ENCODE measurements around the gene AGFG2. TPM values are rescaled to one million over a fixed set of nuclear protein-coding genes. Genes with fewer than 3 reads are reported as not detected.

The AGFG2 gene
- total and polyA plus RNA-seq, 2 donors (not counting 1 experiment from before 2014, with no cell fraction given): 2.4 to 3.1 TPM

DNA sequence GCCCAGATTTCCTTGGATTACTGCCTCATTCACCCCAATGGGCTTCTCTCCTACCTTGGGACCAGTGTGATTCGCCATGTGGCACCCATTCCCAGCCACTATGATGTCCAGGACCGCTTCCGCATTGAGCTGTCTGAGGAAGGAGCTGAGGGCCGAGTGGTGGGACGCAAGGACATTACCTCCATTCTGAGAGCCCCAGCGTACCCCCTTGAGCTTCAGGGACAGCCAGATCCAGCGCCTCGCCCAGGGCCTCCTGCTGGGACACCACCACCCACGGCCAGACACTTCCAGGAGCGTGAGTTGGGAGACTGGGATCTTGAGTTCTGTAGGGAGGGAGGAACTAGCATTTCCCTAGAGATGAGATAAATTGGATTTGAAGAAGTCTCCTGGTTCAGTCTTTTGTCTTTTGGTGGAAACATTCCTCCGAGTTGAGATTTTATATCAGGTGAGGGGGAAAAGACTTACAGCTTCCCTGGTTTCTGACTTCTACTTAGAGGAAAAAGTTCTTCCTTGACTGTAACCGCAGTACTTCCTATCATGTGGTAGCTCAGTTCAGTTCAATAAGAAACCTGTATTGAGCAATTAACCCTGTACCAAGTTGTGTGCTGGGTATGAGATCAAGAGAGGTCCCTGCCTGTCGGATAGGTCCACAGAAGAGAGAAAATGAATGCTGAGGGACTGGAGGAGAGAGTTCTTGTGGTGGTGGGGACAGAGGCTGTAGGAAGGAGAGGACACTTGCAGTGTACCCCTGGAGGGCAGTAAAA is 74.6 kb downstream of the AGFG2 start:
- DNase-seq (ENCODE audit: low read depth in 2 of 2): no peak
- no peaks in the 10 kb centered on the region for H3K27me3 ChIP-seq (ENCODE audit: control insufficient read depth, insufficient read depth, low read length)
- no peaks in the 10 kb centered on the region for H3K36me3 ChIP-seq (ENCODE audit: control insufficient read depth, insufficient read depth, low read length)
- H3K4me3 ChIP-seq (replicated peaks in 1 of 4; ENCODE audit: control extremely low read depth in 1 of 4, insufficient read depth in 1 of 4, low read depth in 3 of 4, low read length in 4 of 4): peak overlapping the region in 2 of 4 experiments; percentile 88 to 89
- TF ChIP-seq, protein P1, sequence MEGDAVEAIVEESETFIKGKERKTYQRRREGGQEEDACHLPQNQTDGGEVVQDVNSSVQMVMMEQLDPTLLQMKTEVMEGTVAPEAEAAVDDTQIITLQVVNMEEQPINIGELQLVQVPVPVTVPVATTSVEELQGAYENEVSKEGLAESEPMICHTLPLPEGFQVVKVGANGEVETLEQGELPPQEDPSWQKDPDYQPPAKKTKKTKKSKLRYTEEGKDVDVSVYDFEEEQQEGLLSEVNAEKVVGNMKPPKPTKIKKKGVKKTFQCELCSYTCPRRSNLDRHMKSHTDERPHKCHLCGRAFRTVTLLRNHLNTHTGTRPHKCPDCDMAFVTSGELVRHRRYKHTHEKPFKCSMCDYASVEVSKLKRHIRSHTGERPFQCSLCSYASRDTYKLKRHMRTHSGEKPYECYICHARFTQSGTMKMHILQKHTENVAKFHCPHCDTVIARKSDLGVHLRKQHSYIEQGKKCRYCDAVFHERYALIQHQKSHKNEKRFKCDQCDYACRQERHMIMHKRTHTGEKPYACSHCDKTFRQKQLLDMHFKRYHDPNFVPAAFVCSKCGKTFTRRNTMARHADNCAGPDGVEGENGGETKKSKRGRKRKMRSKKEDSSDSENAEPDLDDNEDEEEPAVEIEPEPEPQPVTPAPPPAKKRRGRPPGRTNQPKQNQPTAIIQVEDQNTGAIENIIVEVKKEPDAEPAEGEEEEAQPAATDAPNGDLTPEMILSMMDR (conservative IDR thresholded peaks at IDR 0.05 in 1 of 2, IDR thresholded peaks at IDR 0.05 in 1 of 2; ENCODE audit: low read depth in 1 of 2, low read length in 2 of 2): no peak
- TF ChIP-seq EZH2 (IDR thresholded peaks at IDR 0.05; ENCODE audit: low read length, missing control alignments): no peak
- H2AFZ ChIP-seq (ENCODE audit: low read length): no peak overlapping the region
- H3K4me1 ChIP-seq (ENCODE audit: control insufficient read depth, extremely low read depth, insufficient read depth, low read length): no peaks in the 10 kb centered on the region
- H3K27ac ChIP-seq (ENCODE audit: insufficient read depth, low read length): no peak overlapping the region
- H3K9me3 ChIP-seq (ENCODE audit: control insufficient read depth, insufficient read depth, low read depth, low read length): no peaks in the 10 kb centered on the region
- H3K9ac ChIP-seq (ENCODE audit: insufficient read depth, low read length): no peak overlapping the region
- H3K4me2 ChIP-seq (ENCODE audit: extremely low read depth, insufficient read depth, low read length): peak overlapping the region; percentile 73
- H4K20me1 ChIP-seq (ENCODE audit: control insufficient read depth, extremely low read depth, insufficient read depth, low read length): no peaks in the 10 kb centered on the region
- H3K79me2 ChIP-seq (ENCODE audit: control insufficient read depth, insufficient read depth, low read length): no peaks in the 10 kb centered on the region

DNA sequence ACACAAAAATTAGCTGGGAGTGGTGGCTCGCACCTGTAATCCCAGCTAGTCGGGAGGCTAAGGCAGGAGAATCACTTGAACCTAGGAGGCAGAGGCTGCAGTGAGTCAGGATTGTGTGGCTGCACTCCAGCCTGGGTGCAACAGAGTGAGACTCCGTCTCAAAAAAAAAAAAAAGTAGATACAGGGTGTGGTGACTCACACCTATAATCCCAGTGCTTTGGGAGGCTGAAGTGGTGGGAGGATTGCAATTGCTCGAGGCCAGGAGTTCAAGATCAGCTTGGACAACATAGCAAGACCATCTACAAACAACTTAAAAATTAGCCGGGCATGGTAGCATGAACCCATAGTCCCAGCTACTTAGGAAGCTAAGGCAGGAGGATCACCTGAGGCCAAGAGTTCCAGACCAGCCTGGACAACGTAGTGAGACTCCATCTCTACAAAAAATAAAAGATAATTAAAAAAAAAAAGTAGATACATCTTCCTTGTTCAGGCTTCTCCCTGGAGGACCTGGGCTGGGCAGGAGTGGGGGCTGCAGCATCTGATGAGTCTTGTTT is 75.4 kb downstream of the AGFG2 start:
- no peak for DNase-seq (ENCODE audit: low read depth in 2 of 2)
- no peak overlapping the region for H2AFZ ChIP-seq (ENCODE audit: low read length)
- no peaks in the 10 kb centered on the region for H3K4me1 ChIP-seq (ENCODE audit: control insufficient read depth, extremely low read depth, insufficient read depth, low read length)
- no peak overlapping the region for H3K9ac ChIP-seq (ENCODE audit: insufficient read depth, low read length)
- no peaks in the 10 kb centered on the region for H4K20me1 ChIP-seq (ENCODE audit: control insufficient read depth, extremely low read depth, insufficient read depth, low read length)
- no peaks in the 10 kb centered on the region for H3K36me3 ChIP-seq (ENCODE audit: control insufficient read depth, insufficient read depth, low read length)
- H3K4me2 ChIP-seq (ENCODE audit: extremely low read depth, insufficient read depth, low read length): no peak overlapping the region
- no peaks in the 10 kb centered on the region for H3K27me3 ChIP-seq (ENCODE audit: control insufficient read depth, insufficient read depth, low read length)
- no peak overlapping the region for H3K27ac ChIP-seq (ENCODE audit: insufficient read depth, low read length)
- no peak overlapping the region for H3K4me3 ChIP-seq (replicated peaks in 1 of 4; ENCODE audit: control extremely low read depth in 1 of 4, insufficient read depth in 1 of 4, low read depth in 3 of 4, low read length in 4 of 4)
- no peaks in the 10 kb centered on the region for H3K79me2 ChIP-seq (ENCODE audit: control insufficient read depth, insufficient read depth, low read length)
- TF ChIP-seq, protein P1 (conservative IDR thresholded peaks at IDR 0.05 in 1 of 2, IDR thresholded peaks at IDR 0.05 in 1 of 2; ENCODE audit: low read depth in 1 of 2, low read length in 2 of 2): no peak
- TF ChIP-seq EZH2 (IDR thresholded peaks at IDR 0.05; ENCODE audit: low read length, missing control alignments): no peak
- H3K9me3 ChIP-seq (ENCODE audit: control insufficient read depth, insufficient read depth, low read depth, low read length): no peaks in the 10 kb centered on the region

Other genes starting within 250 kb of the AGFG2 start
- not detected in 2 replicates for gene SPDYE3, start 231.5 kb upstream of the AGFG2 start, total RNA-seq
- gene SPDYE3, start 231.5 kb upstream of the AGFG2 start, polyA plus RNA-seq: not detected in 2 replicates
- 3.6 and 4.3 TPM in 2 replicates for gene PILRB, start 181.1 kb upstream of the AGFG2 start, total RNA-seq
- 6.5 and 8.8 TPM in 2 replicates for gene PILRB, start 181.1 kb upstream of the AGFG2 start, polyA plus RNA-seq
- 0.33 TPM in 1 of 2 replicates, not detected in the other for gene PILRA, start 165.7 kb upstream of the AGFG2 start, total RNA-seq
- 0.15 and 0.20 TPM in 2 replicates for gene PILRA, start 165.7 kb upstream of the AGFG2 start, polyA plus RNA-seq
- gene ZCWPW1, start 110.5 kb upstream of the AGFG2 start, total RNA-seq: 2.8 and 4.1 TPM in 2 replicates
- gene ZCWPW1, start 110.5 kb upstream of the AGFG2 start, polyA plus RNA-seq: 0.64 and 1.1 TPM in 2 replicates
- gene MEPCE, start 109.4 kb upstream of the AGFG2 start, total RNA-seq: 24.4 and 26.6 TPM in 2 replicates
- 11.4 and 17.6 TPM in 2 replicates for gene MEPCE, start 109.4 kb upstream of the AGFG2 start, polyA plus RNA-seq
- 18.2 and 18.3 TPM in 2 replicates for gene PPP1R35, start 102.7 kb upstream of the AGFG2 start, total RNA-seq
- 7.0 and 9.8 TPM in 2 replicates for gene PPP1R35, start 102.7 kb upstream of the AGFG2 start, polyA plus RNA-seq
- under 0.01 and 0.50 TPM in 2 replicates for gene SPACDR, start 74.9 kb upstream of the AGFG2 start, total RNA-seq
- 0.25 and 0.60 TPM in 2 replicates for gene SPACDR, start 74.9 kb upstream of the AGFG2 start, polyA plus RNA-seq
- gene TSC22D4, start 60.0 kb upstream of the AGFG2 start, total RNA-seq: 15.2 and 21.1 TPM in 2 replicates
- 13.2 and 15.3 TPM in 2 replicates for gene TSC22D4, start 60.0 kb upstream of the AGFG2 start, polyA plus RNA-seq
- gene NYAP1, start 55.3 kb upstream of the AGFG2 start, total RNA-seq: 0.26 and 0.33 TPM in 2 replicates
- gene NYAP1, start 55.3 kb upstream of the AGFG2 start, polyA plus RNA-seq: 0.09 and 0.18 TPM in 2 replicates
- not detected in 2 replicates for gene SAP25, start 34.7 kb downstream of the AGFG2 start, total RNA-seq
- 0.22 TPM in 1 of 2 replicates, not detected in the other for gene SAP25, start 34.7 kb downstream of the AGFG2 start, polyA plus RNA-seq
- gene LRCH4, start 46.9 kb downstream of the AGFG2 start, total RNA-seq: 5.6 and 7.3 TPM in 2 replicates
- gene LRCH4, start 46.9 kb downstream of the AGFG2 start, polyA plus RNA-seq: 9.6 and 11.6 TPM in 2 replicates
- 0.33 and 0.51 TPM in 2 replicates for gene FBXO24, start 47.1 kb downstream of the AGFG2 start, total RNA-seq
- gene FBXO24, start 47.1 kb downstream of the AGFG2 start, polyA plus RNA-seq: 0.23 and 0.32 TPM in 2 replicates
- gene PCOLCE, start 63.2 kb downstream of the AGFG2 start, total RNA-seq: 116 and 128 TPM in 2 replicates
- gene PCOLCE, start 63.2 kb downstream of the AGFG2 start, polyA plus RNA-seq: 176 and 211 TPM in 2 replicates
- gene MOSPD3, start 73.3 kb downstream of the AGFG2 start, total RNA-seq: 3.9 and 5.9 TPM in 2 replicates
- 12.8 and 13.8 TPM in 2 replicates for gene MOSPD3, start 73.3 kb downstream of the AGFG2 start, polyA plus RNA-seq
- under 0.01 TPM in 1 of 2 replicates, not detected in the other for gene TFR2, start 102.3 kb downstream of the AGFG2 start, total RNA-seq
- 0.08 and 0.16 TPM in 2 replicates for gene TFR2, start 102.3 kb downstream of the AGFG2 start, polyA plus RNA-seq
- not detected in 2 replicates for gene ACTL6B, start 117.2 kb downstream of the AGFG2 start, total RNA-seq
- not detected in 2 replicates for gene ACTL6B, start 117.2 kb downstream of the AGFG2 start, polyA plus RNA-seq
- 64.5 and 85.2 TPM in 2 replicates for gene GNB2, start 134.5 kb downstream of the AGFG2 start, total RNA-seq
- 145 and 170 TPM in 2 replicates for gene GNB2, start 134.5 kb downstream of the AGFG2 start, polyA plus RNA-seq
- 14.4 and 15.9 TPM in 2 replicates for gene GIGYF1, start 155.0 kb downstream of the AGFG2 start, total RNA-seq
- 3.8 and 4.0 TPM in 2 replicates for gene GIGYF1, start 155.0 kb downstream of the AGFG2 start, polyA plus RNA-seq
- gene POP7, start 166.9 kb downstream of the AGFG2 start, total RNA-seq: 31.1 and 31.9 TPM in 2 replicates
- gene POP7, start 166.9 kb downstream of the AGFG2 start, polyA plus RNA-seq: 19.4 and 22.9 TPM in 2 replicates
- gene EPO, start 181.3 kb downstream of the AGFG2 start, total RNA-seq: not detected in 2 replicates
- gene EPO, start 181.3 kb downstream of the AGFG2 start, polyA plus RNA-seq: not detected in 2 replicates
- gene ZAN, start 194.4 kb downstream of the AGFG2 start, total RNA-seq: not detected in 2 replicates
- not detected in 2 replicates for gene ZAN, start 194.4 kb downstream of the AGFG2 start, polyA plus RNA-seq